ENCODE data around the gene SMAP2. TPM values are rescaled to one million over a fixed set of nuclear protein-coding genes. Genes with fewer than 3 reads are reported as not detected.

The SMAP2 gene
- polyA plus RNA-seq, 1 donor (not counting 4 experiments of a cell fraction or from before 2014, with no cell fraction given): 13.2 TPM

DNA sequence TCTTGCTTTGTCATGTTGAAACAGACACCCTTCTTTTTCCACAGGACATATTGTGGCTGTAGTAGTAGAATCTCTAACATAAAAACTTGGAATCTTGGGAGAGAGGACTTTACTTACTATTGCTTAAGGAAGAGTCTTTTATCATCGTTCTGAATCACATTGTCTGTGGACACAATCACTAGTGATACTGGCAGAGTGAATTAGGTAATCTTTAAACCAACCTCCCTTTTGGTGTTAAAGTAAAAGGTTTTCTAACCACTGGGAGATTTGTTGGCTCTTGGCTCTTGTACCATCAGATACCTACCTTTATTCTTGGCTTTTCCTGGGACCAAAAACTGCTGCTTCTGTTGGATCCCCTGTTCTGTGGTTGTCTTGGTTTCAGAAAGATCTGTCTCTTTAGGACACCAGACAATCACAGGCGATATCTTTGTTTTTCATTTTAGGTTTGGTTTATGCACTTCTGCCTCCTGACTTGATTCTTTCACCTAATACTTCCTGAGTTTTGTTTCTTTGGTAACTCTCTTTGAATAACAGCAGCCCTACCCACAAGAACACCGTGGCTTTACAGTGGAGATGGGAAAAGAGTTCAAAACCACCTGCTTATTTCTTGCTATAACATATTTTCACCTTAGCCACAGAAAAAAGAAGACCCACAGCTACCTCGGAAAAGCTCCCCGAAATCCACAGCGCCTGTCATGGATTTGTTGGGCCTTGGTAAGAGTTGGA, 40.2 kb downstream of the SMAP2 start:
- Histone ChIP-seq H3K4me1 (ENCODE audit: control insufficient read depth, extremely low read depth, insufficient read depth, low read length) (peaks cover 6% of the 10 kb centered on the region), H4K20me1 (ENCODE audit: control insufficient read depth, extremely low read depth, insufficient read depth, low read length) (no peaks in the 10 kb centered on the region), H3K9ac (ENCODE audit: control insufficient read depth, extremely low read depth, insufficient read depth, low read length) (no peak overlapping the region), H3K79me2 (ENCODE audit: control insufficient read depth, insufficient read depth, low read length) (no peaks in the 10 kb centered on the region), H3K4me2 (ENCODE audit: control insufficient read depth, extremely low read depth, insufficient read depth, low read depth, low read length) (no peak overlapping the region), H2AFZ (ENCODE audit: control insufficient read depth, low read length) (no peak overlapping the region), H3K4me3 (ENCODE audit: control insufficient read depth in 2 of 3, extremely low read depth in 1 of 3, insufficient read depth in 2 of 3, low read depth in 1 of 3, low read length in 3 of 3) (no peak overlapping the region), H3K27ac (ENCODE audit: control insufficient read depth, insufficient read depth, low read length) (no peak overlapping the region), H3K9me1 (ENCODE audit: control insufficient read depth, extremely low read depth, insufficient read depth, low read length) (no peaks in the 10 kb centered on the region), H3K9me3 (ENCODE audit: control insufficient read depth, low read depth, low read length) (no peaks in the 10 kb centered on the region), H3K27me3 (ENCODE audit: control insufficient read depth, extremely low read depth, insufficient read depth, low read length) (no peaks in the 10 kb centered on the region), H3K36me3 (ENCODE audit: control insufficient read depth in 2 of 2, extremely low read depth in 1 of 2, insufficient read depth in 2 of 2, low read length in 2 of 2) (peaks cover 0 to 15% of the 10 kb centered on the region in 2 experiments)
- dilution Hi-C loops (cut with MboI; ENCODE audit: extremely low pct_ligation_motif_present, low sequenced_read_pairs): no loop called here
- no peak for FAIRE-seq
- TF ChIP-seq, protein P1, sequence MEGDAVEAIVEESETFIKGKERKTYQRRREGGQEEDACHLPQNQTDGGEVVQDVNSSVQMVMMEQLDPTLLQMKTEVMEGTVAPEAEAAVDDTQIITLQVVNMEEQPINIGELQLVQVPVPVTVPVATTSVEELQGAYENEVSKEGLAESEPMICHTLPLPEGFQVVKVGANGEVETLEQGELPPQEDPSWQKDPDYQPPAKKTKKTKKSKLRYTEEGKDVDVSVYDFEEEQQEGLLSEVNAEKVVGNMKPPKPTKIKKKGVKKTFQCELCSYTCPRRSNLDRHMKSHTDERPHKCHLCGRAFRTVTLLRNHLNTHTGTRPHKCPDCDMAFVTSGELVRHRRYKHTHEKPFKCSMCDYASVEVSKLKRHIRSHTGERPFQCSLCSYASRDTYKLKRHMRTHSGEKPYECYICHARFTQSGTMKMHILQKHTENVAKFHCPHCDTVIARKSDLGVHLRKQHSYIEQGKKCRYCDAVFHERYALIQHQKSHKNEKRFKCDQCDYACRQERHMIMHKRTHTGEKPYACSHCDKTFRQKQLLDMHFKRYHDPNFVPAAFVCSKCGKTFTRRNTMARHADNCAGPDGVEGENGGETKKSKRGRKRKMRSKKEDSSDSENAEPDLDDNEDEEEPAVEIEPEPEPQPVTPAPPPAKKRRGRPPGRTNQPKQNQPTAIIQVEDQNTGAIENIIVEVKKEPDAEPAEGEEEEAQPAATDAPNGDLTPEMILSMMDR (optimal IDR thresholded peaks at IDR 0.05 in 1 of 3, IDR thresholded peaks at IDR 0.05 in 1 of 3, conservative IDR thresholded peaks at IDR 0.05 in 1 of 3; ENCODE audit: extremely low read depth in 1 of 3, insufficient read depth in 2 of 3, low read length in 3 of 3): no peak
- TF ChIP-seq EZH2 (IDR thresholded peaks at IDR 0.05; ENCODE audit: low read length): no peak
- no peak for DNase-seq (ENCODE audit: low read depth, low spot score)

DNA sequence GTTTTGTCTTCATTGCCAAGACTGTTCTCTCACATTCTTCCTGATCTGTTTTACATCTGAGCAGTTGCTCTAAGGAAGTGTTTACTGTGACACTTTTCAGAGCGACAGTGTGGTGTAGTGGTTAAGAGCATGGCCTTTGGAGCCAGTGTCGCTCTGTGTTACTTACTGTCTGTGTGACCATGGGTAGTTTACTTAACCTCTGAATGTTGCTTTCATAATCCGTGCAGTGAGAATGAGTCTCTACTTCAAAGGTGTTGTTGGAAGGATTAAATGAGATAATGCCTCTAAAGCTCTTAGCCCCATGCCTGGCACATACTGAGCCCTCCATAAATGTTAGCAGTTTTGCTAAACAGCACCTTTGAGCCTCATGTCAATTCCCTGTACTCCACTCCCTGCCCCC, 40.8 kb downstream of the SMAP2 start:
- FAIRE-seq (no peak), DNase-seq (ENCODE audit: low read depth, low spot score) (no peak)
- Histone ChIP-seq H3K27ac (ENCODE audit: control insufficient read depth, insufficient read depth, low read length) (no peak overlapping the region), H2AFZ (ENCODE audit: control insufficient read depth, low read length) (no peak overlapping the region), H3K9ac (ENCODE audit: control insufficient read depth, extremely low read depth, insufficient read depth, low read length) (no peak overlapping the region), H3K27me3 (ENCODE audit: control insufficient read depth, extremely low read depth, insufficient read depth, low read length) (no peaks in the 10 kb centered on the region), H3K9me1 (ENCODE audit: control insufficient read depth, extremely low read depth, insufficient read depth, low read length) (no peaks in the 10 kb centered on the region), H4K20me1 (ENCODE audit: control insufficient read depth, extremely low read depth, insufficient read depth, low read length) (no peaks in the 10 kb centered on the region), H3K4me3 (ENCODE audit: control insufficient read depth in 2 of 3, extremely low read depth in 1 of 3, insufficient read depth in 2 of 3, low read depth in 1 of 3, low read length in 3 of 3) (no peak overlapping the region), H3K9me3 (ENCODE audit: control insufficient read depth, low read depth, low read length) (no peaks in the 10 kb centered on the region), H3K4me2 (ENCODE audit: control insufficient read depth, extremely low read depth, insufficient read depth, low read depth, low read length) (no peak overlapping the region), H3K79me2 (ENCODE audit: control insufficient read depth, insufficient read depth, low read length) (no peaks in the 10 kb centered on the region), H3K4me1 (ENCODE audit: control insufficient read depth, extremely low read depth, insufficient read depth, low read length) (peaks cover 6% of the 10 kb centered on the region), H3K36me3 (ENCODE audit: control insufficient read depth in 2 of 2, extremely low read depth in 1 of 2, insufficient read depth in 2 of 2, low read length in 2 of 2) (peaks cover 0 to 15% of the 10 kb centered on the region in 2 experiments)
- dilution Hi-C loops (cut with MboI; ENCODE audit: extremely low pct_ligation_motif_present, low sequenced_read_pairs): no loop called here
- TF ChIP-seq, protein P1 (optimal IDR thresholded peaks at IDR 0.05 in 1 of 3, IDR thresholded peaks at IDR 0.05 in 1 of 3, conservative IDR thresholded peaks at IDR 0.05 in 1 of 3; ENCODE audit: extremely low read depth in 1 of 3, insufficient read depth in 2 of 3, low read length in 3 of 3): no peak
- no peak for TF ChIP-seq EZH2 (IDR thresholded peaks at IDR 0.05; ENCODE audit: low read length)

All from keratinocyte (primary cell).